ENCODE measurements around the gene SLC29A3.

Gene SLC29A3

GRCh38 chr10:71371750-71372166 lies 52.7 kb downstream of the SLC29A3 start:
- no peaks in the 10 kb centered on the region for H3K27me3 ChIP-seq
- H3K9me3 ChIP-seq, result no peaks in the 10 kb centered on the region
- no peaks in the 10 kb centered on the region for H3K36me3 ChIP-seq
- DNase-seq, result no peak
- no peaks in the 10 kb centered on the region for H3K4me1 ChIP-seq
- no peak overlapping the region for H3K4me3 ChIP-seq (ENCODE audit: low read depth, low read length)
- TF ChIP-seq, protein P1, sequence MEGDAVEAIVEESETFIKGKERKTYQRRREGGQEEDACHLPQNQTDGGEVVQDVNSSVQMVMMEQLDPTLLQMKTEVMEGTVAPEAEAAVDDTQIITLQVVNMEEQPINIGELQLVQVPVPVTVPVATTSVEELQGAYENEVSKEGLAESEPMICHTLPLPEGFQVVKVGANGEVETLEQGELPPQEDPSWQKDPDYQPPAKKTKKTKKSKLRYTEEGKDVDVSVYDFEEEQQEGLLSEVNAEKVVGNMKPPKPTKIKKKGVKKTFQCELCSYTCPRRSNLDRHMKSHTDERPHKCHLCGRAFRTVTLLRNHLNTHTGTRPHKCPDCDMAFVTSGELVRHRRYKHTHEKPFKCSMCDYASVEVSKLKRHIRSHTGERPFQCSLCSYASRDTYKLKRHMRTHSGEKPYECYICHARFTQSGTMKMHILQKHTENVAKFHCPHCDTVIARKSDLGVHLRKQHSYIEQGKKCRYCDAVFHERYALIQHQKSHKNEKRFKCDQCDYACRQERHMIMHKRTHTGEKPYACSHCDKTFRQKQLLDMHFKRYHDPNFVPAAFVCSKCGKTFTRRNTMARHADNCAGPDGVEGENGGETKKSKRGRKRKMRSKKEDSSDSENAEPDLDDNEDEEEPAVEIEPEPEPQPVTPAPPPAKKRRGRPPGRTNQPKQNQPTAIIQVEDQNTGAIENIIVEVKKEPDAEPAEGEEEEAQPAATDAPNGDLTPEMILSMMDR (IDR thresholded peaks at IDR 0.05; ENCODE audit: low read depth, low read length), result no peak

- TF ChIP-seq, protein P1 (IDR thresholded peaks at IDR 0.05; ENCODE audit: low read depth, low read length), result no peak
- DNase-seq, result no peak
- Histone ChIP-seq H3K36me3 (no peaks in the 10 kb centered on the region), H3K4me1 (no peaks in the 10 kb centered on the region), H3K27me3 (no peaks in the 10 kb centered on the region), H3K4me3 (ENCODE audit: low read depth, low read length) (no peak overlapping the region), H3K9me3 (no peaks in the 10 kb centered on the region)
Measured at GRCh38 chr10:71372882-71373495, 53.9 kb downstream of the SLC29A3 start.

DNA sequence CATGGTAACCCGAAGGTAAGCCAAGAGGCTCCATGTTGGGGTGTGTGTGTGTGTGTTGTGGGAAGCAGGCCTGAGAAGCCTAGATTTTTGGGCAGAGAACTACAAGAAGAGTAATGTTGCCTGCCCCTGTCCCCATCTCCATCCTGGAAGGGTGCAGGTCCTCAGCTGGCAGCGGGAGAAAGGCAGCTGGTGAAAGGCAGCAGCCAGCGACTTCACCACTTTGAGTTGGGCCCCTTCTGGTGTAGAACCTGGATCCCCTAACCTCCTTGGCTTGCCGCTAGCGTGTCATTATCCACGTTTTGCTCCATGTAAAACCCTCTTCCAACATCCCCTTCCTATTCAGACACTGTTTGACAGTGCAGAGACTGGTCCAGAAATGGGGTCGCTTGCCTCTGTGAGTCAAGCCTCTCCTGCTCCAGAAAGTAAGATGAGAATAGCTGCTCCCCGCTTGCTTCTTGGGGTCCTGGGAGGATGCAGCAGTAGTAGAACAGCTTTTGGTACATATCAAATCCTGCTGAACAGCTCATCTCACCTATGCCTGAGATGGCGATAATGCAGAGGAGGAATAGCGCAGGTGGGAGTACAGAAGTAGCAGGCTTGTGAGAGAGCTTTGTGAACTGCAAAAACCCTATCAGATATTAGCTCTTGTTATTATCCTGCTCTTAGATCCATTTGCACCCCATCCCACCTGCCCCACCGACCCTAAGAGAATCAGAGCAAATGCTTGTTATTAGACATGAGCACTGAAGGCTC lies 55.6 kb downstream of the SLC29A3 start:
- Histone ChIP-seq H3K27me3 (no peaks in the 10 kb centered on the region), H3K9me3 (no peaks in the 10 kb centered on the region), H3K36me3 (no peaks in the 10 kb centered on the region), H3K4me3 (ENCODE audit: low read depth, low read length) (no peak overlapping the region), H3K4me1 (no peaks in the 10 kb centered on the region)
- DNase-seq, result no peak
- TF ChIP-seq, protein P1 (IDR thresholded peaks at IDR 0.05; ENCODE audit: low read depth, low read length), result no peak

GRCh38 chr10:71375952-71376351 lies 56.9 kb downstream of the SLC29A3 start:
- H3K4me1 ChIP-seq, result no peaks in the 10 kb centered on the region
- H3K4me3 ChIP-seq (ENCODE audit: low read depth, low read length), result no peak overlapping the region
- no peaks in the 10 kb centered on the region for H3K27me3 ChIP-seq
- H3K36me3 ChIP-seq, result no peaks in the 10 kb centered on the region
- no peak for DNase-seq
- TF ChIP-seq, protein P1 (IDR thresholded peaks at IDR 0.05; ENCODE audit: low read depth, low read length), result no peak
- H3K9me3 ChIP-seq, result no peaks in the 10 kb centered on the region

DNA sequence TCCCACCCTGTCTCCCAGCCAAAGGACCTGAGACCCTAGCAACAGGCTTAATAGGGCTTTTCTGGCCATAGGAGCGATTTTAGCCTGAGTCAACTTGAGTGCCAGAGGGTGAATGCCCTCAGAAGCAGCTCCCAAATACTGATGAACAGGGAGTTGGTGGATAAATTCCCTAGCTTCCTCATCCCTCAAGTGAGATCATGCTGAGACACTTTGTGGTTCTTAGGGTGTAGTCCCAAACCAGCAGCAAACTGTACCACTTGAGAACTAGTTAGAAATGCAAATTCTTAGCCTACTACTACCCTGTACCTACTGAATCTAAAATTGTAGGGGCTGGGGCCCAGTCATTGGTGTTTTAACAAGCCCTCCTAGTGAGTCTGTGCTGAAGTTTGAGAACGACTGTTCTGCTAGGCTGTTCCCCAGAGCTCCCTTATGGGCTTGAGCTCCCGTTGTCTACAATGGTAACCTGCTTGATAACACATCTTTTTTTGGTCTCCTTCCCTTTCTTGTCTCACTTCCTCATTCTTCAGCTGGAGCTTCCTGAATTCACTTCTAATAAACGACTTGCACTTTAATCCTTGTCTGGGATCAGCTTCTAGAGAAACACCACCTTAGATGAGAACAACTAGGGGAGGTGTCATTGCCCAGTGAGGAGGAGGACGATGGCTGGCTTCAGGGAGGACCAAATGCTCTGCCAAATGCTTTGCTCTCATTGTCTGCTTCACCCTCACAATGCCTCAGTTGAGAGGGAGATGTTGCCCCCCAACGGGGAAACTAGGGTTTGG lies 59.5 kb downstream of the SLC29A3 start:
- TF ChIP-seq, protein P1 (IDR thresholded peaks at IDR 0.05; ENCODE audit: low read depth, low read length), result no peak
- DNase-seq, result no peak
- Histone ChIP-seq H3K4me1 (no peaks in the 10 kb centered on the region), H3K36me3 (no peaks in the 10 kb centered on the region), H3K9me3 (no peaks in the 10 kb centered on the region), H3K27me3 (no peaks in the 10 kb centered on the region), H3K4me3 (ENCODE audit: low read depth, low read length) (no peak overlapping the region)

Data from BE2C (cell line).